HCT116 (cell line): Measurements from ENCODE around the gene SVIL. TPM values are rescaled to one million over a fixed set of nuclear protein-coding genes. Genes with fewer than 3 reads are reported as not detected.
"Not testable (repeated sequence)": the region's sequence is repeated elsewhere in the genome, so short reads cannot be mapped to it uniquely, and the experiment has no call there.

Experiments used
- ATAC-seq: fragments of 200-7000 bp; cut with Tn5 transposase; 2 replicates; pipeline ENCODE4 v1.9.1; 2020; ENCODE audit warnings: mild to moderate bottlenecking, moderate library complexity
- BruUV-seq: library from RNA; stranded (reverse); fragments of 400-500 nt; replicated peaks from 2 replicates; lab custom pipeline; 2021; lab: Mats Ljungman, UMichigan
- CTCF ChIA-PET: fragments of 300-600 bp; sonication (Branson Sonifier 250); formaldehyde crosslinking; loops from one replicate; lab custom pipeline; 2021; ENCODE audit warnings: antibody characterized with exemption; lab: Charles Lee
- POLR2A ChIA-PET: fragments of 300-600, 350-600 bp; sonication (Branson Sonifier 250); formaldehyde crosslinking; loops from one replicate; lab custom pipeline; 2021; ENCODE audit warnings: antibody characterized with exemption; lab: Charles Lee
- RAD21 ChIA-PET, 2 experiments: fragments of 300-600 bp; sonication (Branson Sonifier 250); formaldehyde crosslinking; loops; one replicate each; lab custom pipeline; 2023; ENCODE audit warnings: low total read pairs in 2 of 2; ENCODE audit not compliant: uncharacterized antibody in 2 of 2, unreplicated experiment in 2 of 2, low non-redundant PET in 1 of 2; lab: Charles Lee
- DNase-seq: peaks from one replicate; pipeline ENCODE4 v3.0.0-alpha.2; 2010; ENCODE audit warnings: low read depth, low spot score
- H2AFZ ChIP-seq: fragments of 200-600 bp; shearing (Covaris generic), sonication (generic); 2 replicates; pipeline ENCODE4 v1.6.1; 2017; ENCODE audit warnings: low read depth, mixed run types, mixed read lengths, antibody characterized with exemption, low read length; ENCODE audit not compliant: poor library complexity, severe bottlenecking
- H3K27ac ChIP-seq: 2 replicates; pipeline ENCODE4 v1.5.1; 2012; ENCODE audit warnings: low read depth, low read length
- H3K27me3 ChIP-seq: fragments of 200-600 bp; sonication (generic); 2 replicates; pipeline ENCODE4 v1.6.1; 2016; ENCODE audit warnings: mixed run types, low read length, mixed read lengths; ENCODE audit not compliant: insufficient read depth
- H3K36me3 ChIP-seq, 2 experiments: fragments of 200-500 bp in 1 of 2; fragments of 200-600 bp in 1 of 2; sonication (Bioruptor generic) in 1 of 2; sonication (generic) in 1 of 2; 2 replicates each; pipeline versions ENCODE4 v1.5.1 to v1.6.1; 2014 to 2016; ENCODE audit warnings: low read length in 2 of 2, inconsistent platforms in 1 of 2, mixed read lengths in 1 of 2, mixed run types in 1 of 2; ENCODE audit not compliant: insufficient read depth in 2 of 2, control insufficient read depth in 1 of 2
- H3K4me1 ChIP-seq, 2 experiments: fragments of 200-600 bp in 1 of 2; sonication (generic) in 1 of 2; 2 replicates each; pipeline versions ENCODE4 v1.5.1 to v1.6.1; 2012 to 2017; ENCODE audit warnings: low read length in 2 of 2, inconsistent platforms in 1 of 2, mild to moderate bottlenecking in 1 of 2, mixed read lengths in 1 of 2, mixed run types in 1 of 2, moderate library complexity in 1 of 2; ENCODE audit not compliant: insufficient read depth in 2 of 2, control insufficient read depth in 1 of 2
- H3K4me2 ChIP-seq: fragments of 200-600 bp; sonication (generic); 2 replicates; pipeline ENCODE4 v1.6.1; 2017; ENCODE audit warnings: mixed run types, low read length, mixed read lengths
- H3K4me3 ChIP-seq, 2 experiments: fragments of 200-600 bp in 1 of 2; sonication (generic) in 1 of 2; replicated peaks in 1 of 2; 2 replicates each; pipeline ENCODE4 v1.5.1; 2011 to 2016; ENCODE audit warnings: low read length in 2 of 2, control low read depth in 1 of 2, low read depth in 1 of 2, mild to moderate bottlenecking in 1 of 2, mixed read lengths in 1 of 2, mixed run types in 1 of 2
- H3K79me2 ChIP-seq: fragments of 200-600 bp; sonication (generic); 2 replicates; pipeline ENCODE4 v1.6.1; 2017; ENCODE audit warnings: mild to moderate bottlenecking, mixed run types, low read length, moderate library complexity, mixed read lengths; ENCODE audit not compliant: insufficient read depth
- H3K9ac ChIP-seq: fragments of 200-600 bp; sonication (generic); 2 replicates; pipeline ENCODE4 v1.6.1; 2016; ENCODE audit warnings: low read length, mixed read lengths
- H3K9me2 ChIP-seq: fragments of 200-600 bp; sonication (generic), shearing (Covaris generic); 2 replicates; pipeline ENCODE4 v1.6.1; 2017; ENCODE audit warnings: mixed run types, mild to moderate bottlenecking, moderate library complexity; ENCODE audit not compliant: insufficient read depth
- H3K9me3 ChIP-seq, 2 experiments: fragments of 200-500 bp in 1 of 2; fragments of 200-600 bp in 1 of 2; sonication (Bioruptor generic) in 1 of 2; sonication (generic) in 1 of 2; 2 replicates each; pipeline ENCODE4 v1.6.1; 2014 to 2017; ENCODE audit warnings: low read length in 2 of 2, mixed read lengths in 2 of 2, inconsistent platforms in 1 of 2, low read depth in 1 of 2, mild to moderate bottlenecking in 1 of 2, mixed run types in 1 of 2, moderate library complexity in 1 of 2; ENCODE audit not compliant: control insufficient read depth in 1 of 2, insufficient read depth in 1 of 2
- H4K20me1 ChIP-seq: fragments of 200-600 bp; sonication (generic), shearing (Covaris generic); 2 replicates; pipeline ENCODE4 v1.6.1; 2017; ENCODE audit warnings: mixed run types, mild to moderate bottlenecking, moderate library complexity; ENCODE audit not compliant: insufficient read depth
- EGR1 ChIP-seq: IDR thresholded peaks from 2 replicates; pipeline ENCODE4 v1.6.1; 2012; ENCODE audit warnings: low read depth
- EZH2phosphoT487 ChIP-seq: fragments of 200-600 bp; IDR thresholded peaks from 2 replicates; pipeline ENCODE4 v1.6.1; 2018; ENCODE audit warnings: antibody characterized with exemption, borderline replicate concordance
- POLR2AphosphoS5 ChIP-seq: IDR thresholded peaks from 2 replicates; pipeline ENCODE4 v1.6.1; 2011; ENCODE audit warnings: mild to moderate bottlenecking, low read depth, low read length, moderate library complexity
- SIN3A ChIP-seq: IDR thresholded peaks from 2 replicates; pipeline ENCODE4 v1.6.1; 2012; ENCODE audit warnings: low read depth
- intact Hi-C: fragments of 100-400 bp; cut with micrococcal nuclease; formaldehyde crosslinking; loops from 2 replicates; pipeline ENCODE4 v1.10.0; 2022
- total RNA-seq: library from RNA; stranded (reverse); gene quantifications from one replicate; pipeline ENCODE4 v1.2.1, GENCODE V29; 2021; ENCODE audit not compliant: unreplicated experiment

Gene SVIL
- total RNA-seq, 1 experiment from 2014 or later: 27.0 TPM

- H3K9me3 ChIP-seq: no peaks in the 10 kb centered on the region
- H3K79me2 ChIP-seq: 0 out of 2 replicates have a peak, but pooled peaks cover 4% of the 10 kb centered on the region
- H2AFZ ChIP-seq: no peak overlapping the region
- DNase-seq (no peak), ATAC-seq (0 out of 2 replicates have a peak, but pooled peaks have one; percentile 30)
- ChIA-PET RAD21 (no interaction called here), POLR2A (no interaction called here)
- H3K27me3 ChIP-seq: no peaks in the 10 kb centered on the region
- H3K4me2 ChIP-seq: peak overlapping the region; percentile 26; the same call in 1 of the 2 replicates
- BruUV-seq: no TSS peak
- no peak overlapping the region for H3K4me3 ChIP-seq
- no peak overlapping the region for H3K27ac ChIP-seq
- peaks cover 5 to 21% of the 10 kb centered on the region in 2 experiments; a peak in 2 of 4 replicates for H3K4me1 ChIP-seq
- no peak for TF ChIP-seq SIN3A
- TF ChIP-seq POLR2AphosphoS5: no peak
- no peak for TF ChIP-seq EZH2phosphoT487
- TF ChIP-seq EGR1: peak; percentile 59; the same call in 1 of the 2 replicates
- TF ChIP-seq, all 23 proteins: peak for 1
- Histone ChIP-seq H3K36me3 (no peaks in the 10 kb centered on the region), H4K20me1 (no peaks in the 10 kb centered on the region), H3K9ac (no peak overlapping the region), H3K9me2 (no peaks in the 10 kb centered on the region)
- intact Hi-C loops: no loop called here
- CTCF ChIA-PET: no interaction called here
Measured at GRCh38 chr10:29583674-29584073, 51.1 kb downstream of the SVIL start.

- BruUV-seq, H3K4me2 ChIP-seq, H3K9ac ChIP-seq, H3K27ac ChIP-seq, H3K4me3 ChIP-seq, RAD21 ChIA-PET, H3K27me3 ChIP-seq, POLR2A ChIA-PET, CTCF ChIA-PET, intact Hi-C loops, H2AFZ ChIP-seq, H3K9me2 ChIP-seq, H4K20me1 ChIP-seq, DNase-seq, H3K9me3 ChIP-seq, H3K36me3 ChIP-seq, ATAC-seq, H3K79me2 ChIP-seq: not testable (repeated sequence)
- H3K4me1 ChIP-seq: peaks cover 5 to 21% of the 10 kb centered on the region in 2 experiments; a peak in 2 of 4 replicates
Measured at GRCh38 chr10:29582769-29583168, 52.0 kb downstream of the SVIL start.
